Trophoblast cell (in vitro differentiated cells and primary cell): ENCODE measurements around the gene LENG9.

ENCODE experiments used
- DNase-seq, 2 donors: peaks; one replicate each; pipeline ENCODE4 v3.0.0-alpha.2; 2016
- H2AFZ ChIP-seq: 2 replicates; pipeline ENCODE4 v1.6.1; 2013; ENCODE audit warnings: low read length, moderate library complexity, mild to moderate bottlenecking; ENCODE audit not compliant: insufficient read depth, poor library complexity
- H2AK5ac ChIP-seq: 2 replicates; pipeline ENCODE4 v1.6.1; 2013; ENCODE audit warnings: mild to moderate bottlenecking, low read length
- H2BK120ac ChIP-seq: 2 replicates; pipeline ENCODE4 v1.6.1; 2013; ENCODE audit warnings: low read length, mild to moderate bottlenecking, moderate library complexity; ENCODE audit not compliant: insufficient read depth, poor library complexity
- H2BK12ac ChIP-seq: 2 replicates; pipeline ENCODE4 v1.6.1; 2013; ENCODE audit warnings: mild to moderate bottlenecking, low read length, moderate library complexity
- H2BK5ac ChIP-seq: 2 replicates; pipeline ENCODE4 v1.6.1; 2013; ENCODE audit warnings: low read length, low read depth, moderate library complexity, mild to moderate bottlenecking; ENCODE audit not compliant: poor library complexity
- H3K14ac ChIP-seq: 2 replicates; pipeline ENCODE4 v1.6.1; 2013; ENCODE audit warnings: mild to moderate bottlenecking, low read length
- H3K18ac ChIP-seq: 2 replicates; pipeline ENCODE4 v1.6.1; 2013; ENCODE audit warnings: mild to moderate bottlenecking, low read length
- H3K23ac ChIP-seq: 2 replicates; pipeline ENCODE4 v1.6.1; 2013; ENCODE audit warnings: low read length
- H3K27ac ChIP-seq: 2 replicates; pipeline ENCODE4 v1.5.1; 2013; ENCODE audit warnings: low read depth, mild to moderate bottlenecking, inconsistent platforms, low read length, moderate library complexity
- H3K27me3 ChIP-seq: 2 replicates; pipeline ENCODE4 v1.6.1; 2013; ENCODE audit warnings: inconsistent platforms, mild to moderate bottlenecking, low read length, moderate library complexity; ENCODE audit not compliant: insufficient read depth
- H3K36me3 ChIP-seq, 2 experiments: 1 replicate in 1 of 2; 2 replicates in 1 of 2; pipeline ENCODE4 v1.6.1; 2013; ENCODE audit warnings: low read length in 2 of 2, mild to moderate bottlenecking in 2 of 2, moderate library complexity in 1 of 2; ENCODE audit not compliant: insufficient read depth in 2 of 2, control insufficient read depth in 1 of 2
- H3K4ac ChIP-seq: 2 replicates; pipeline ENCODE4 v1.6.1; 2013; ENCODE audit warnings: low read depth, mild to moderate bottlenecking, low read length, moderate library complexity
- H3K4me1 ChIP-seq, 2 experiments: 1 replicate in 1 of 2; 2 replicates in 1 of 2; pipeline ENCODE4 v1.6.1; 2013; ENCODE audit warnings: low read length in 2 of 2, mild to moderate bottlenecking in 2 of 2, moderate library complexity in 1 of 2; ENCODE audit not compliant: insufficient read depth in 2 of 2, control insufficient read depth in 1 of 2
- H3K4me2 ChIP-seq: 2 replicates; pipeline ENCODE4 v1.6.1; 2013; ENCODE audit warnings: inconsistent platforms, mild to moderate bottlenecking, low read length, moderate library complexity
- H3K4me3 ChIP-seq: 2 replicates; pipeline ENCODE4 v1.5.1; 2013; ENCODE audit warnings: mild to moderate bottlenecking, low read depth, low read length, inconsistent platforms
- H3K79me1 ChIP-seq: one replicate; pipeline ENCODE4 v1.6.1; 2013; ENCODE audit warnings: low read length
- H3K79me2 ChIP-seq: 2 replicates; pipeline ENCODE4 v1.6.1; 2013; ENCODE audit warnings: low read length, mild to moderate bottlenecking; ENCODE audit not compliant: control insufficient read depth, insufficient read depth, poor library complexity
- H3K9ac ChIP-seq: 2 replicates; pipeline ENCODE4 v1.6.1; 2013; ENCODE audit warnings: mild to moderate bottlenecking, low read length
- H3K9me3 ChIP-seq: 2 replicates; pipeline ENCODE4 v1.6.1; 2013; ENCODE audit warnings: low read depth, mild to moderate bottlenecking, control low read depth, inconsistent platforms, low read length; ENCODE audit not compliant: insufficient read depth
- H4K12ac ChIP-seq: 2 replicates; pipeline ENCODE4 v1.6.1; 2013; ENCODE audit warnings: low read depth, mild to moderate bottlenecking, low read length, moderate library complexity
- H4K8ac ChIP-seq: 2 replicates; pipeline ENCODE4 v1.6.1; 2013; ENCODE audit warnings: low read depth, mild to moderate bottlenecking, low read length, moderate library complexity
- H4K91ac ChIP-seq: one replicate; pipeline ENCODE4 v1.6.1; 2013; ENCODE audit warnings: low read depth, mild to moderate bottlenecking, low read length, moderate library complexity
- WGBS: extraction: QIAGEN DNeasy Blood & Tissue Kit; methylation state at CpG from one replicate; pipeline ENCODE4 v1.1.7; 2013; ENCODE audit warnings: missing lambda C conversion rate; ENCODE audit not compliant: insufficient read length, insufficient coverage; ENCODE audit errors: extremely low coverage; 5-methylcytosine and 5-hydroxymethylcytosine counted together

LENG9 gene

GRCh38 chr19:54434112-54434872 lies 29.3 kb downstream of the LENG9 start:
- no peaks in the 10 kb centered on the region for H3K79me2 ChIP-seq
- H4K8ac ChIP-seq = no peak overlapping the region
- H2BK5ac ChIP-seq = no peak overlapping the region
- no peak overlapping the region for H3K23ac ChIP-seq
- H3K27ac ChIP-seq = no peak overlapping the region
- H4K91ac ChIP-seq = no peak overlapping the region
- no peak overlapping the region for H3K4me2 ChIP-seq
- H3K9me3 ChIP-seq = peaks cover 3% of the 10 kb centered on the region
- H2AK5ac ChIP-seq = no peak overlapping the region
- no peak overlapping the region for H3K14ac ChIP-seq
- H2AFZ ChIP-seq = no peak overlapping the region
- no peak overlapping the region for H2BK12ac ChIP-seq
- DNase-seq = no peak
- peaks cover 6 to 9% of the 10 kb centered on the region in 2 experiments for H3K36me3 ChIP-seq
- no peaks in the 10 kb centered on the region for H3K79me1 ChIP-seq
- no peaks in the 10 kb centered on the region for H3K27me3 ChIP-seq
- H3K4ac ChIP-seq = no peak overlapping the region
- no peak overlapping the region for H3K4me3 ChIP-seq
- H3K18ac ChIP-seq = no peak overlapping the region
- H3K4me1 ChIP-seq = peaks cover 8 to 18% of the 10 kb centered on the region in 2 experiments
- H3K9ac ChIP-seq = no peak overlapping the region
- no peak overlapping the region for H4K12ac ChIP-seq
- WGBS = no CpG with 5 or more reads among the region's 23 CpGs
- no peak overlapping the region for H2BK120ac ChIP-seq

- no peaks in the 10 kb centered on the region for H3K79me2 ChIP-seq
- H3K4me3 ChIP-seq = no peak overlapping the region
- H3K18ac ChIP-seq = no peak overlapping the region
- no peak overlapping the region for H2BK12ac ChIP-seq
- peaks cover 1 to 4% of the 10 kb centered on the region in 2 experiments for H3K36me3 ChIP-seq
- WGBS = no CpG with 5 or more reads among the region's 5 CpGs
- peaks cover 8 to 18% of the 10 kb centered on the region in 2 experiments for H3K4me1 ChIP-seq
- H3K9me3 ChIP-seq = peaks cover 3% of the 10 kb centered on the region
- no peak overlapping the region for H3K23ac ChIP-seq
- H3K27ac ChIP-seq = no peak overlapping the region
- no peak overlapping the region for H2AFZ ChIP-seq
- H3K14ac ChIP-seq = no peak overlapping the region
- H4K91ac ChIP-seq = no peak overlapping the region
- H3K79me1 ChIP-seq = no peaks in the 10 kb centered on the region
- no peak overlapping the region for H2AK5ac ChIP-seq
- H2BK120ac ChIP-seq = no peak overlapping the region
- no peak overlapping the region for H4K8ac ChIP-seq
- H3K4ac ChIP-seq = no peak overlapping the region
- H4K12ac ChIP-seq = no peak overlapping the region
- no peak for DNase-seq
- no peaks in the 10 kb centered on the region for H3K27me3 ChIP-seq
- no peak overlapping the region for H2BK5ac ChIP-seq
- no peak overlapping the region for H3K9ac ChIP-seq
- H3K4me2 ChIP-seq = no peak overlapping the region
Observed at GRCh38 chr19:54433697-54434096, 29.9 kb downstream of the LENG9 start.

GRCh38 chr19:54432144-54432738 lies 31.3 kb downstream of the LENG9 start:
- Histone ChIP-seq H3K14ac (no peak overlapping the region), H3K79me1 (no peaks in the 10 kb centered on the region), H2AFZ (no peak overlapping the region), H3K27me3 (no peaks in the 10 kb centered on the region), H4K12ac (no peak overlapping the region), H3K23ac (no peak overlapping the region), H2BK120ac (no peak overlapping the region), H3K9ac (no peak overlapping the region), H2AK5ac (no peak overlapping the region), H4K8ac (no peak overlapping the region), H3K9me3 (peaks cover 3% of the 10 kb centered on the region), H2BK12ac (no peak overlapping the region), H3K27ac (no peak overlapping the region), H3K18ac (no peak overlapping the region), H3K36me3 (peaks cover 0 to 4% of the 10 kb centered on the region in 2 experiments), H3K79me2 (no peaks in the 10 kb centered on the region), H2BK5ac (no peak overlapping the region), H3K4me2 (no peak overlapping the region), H3K4me1 (peaks cover 8 to 18% of the 10 kb centered on the region in 2 experiments), H4K91ac (no peak overlapping the region), H3K4ac (no peak overlapping the region), H3K4me3 (no peak overlapping the region)
- peak; percentile 92 to 96 for DNase-seq
- no CpG with 5 or more reads among the region's 10 CpGs for WGBS

- H2AFZ ChIP-seq = no peak overlapping the region
- H2BK12ac ChIP-seq = no peak overlapping the region
- no peak overlapping the region for H3K4ac ChIP-seq
- H3K14ac ChIP-seq = no peak overlapping the region
- H4K8ac ChIP-seq = no peak overlapping the region
- H3K9me3 ChIP-seq = peaks cover 2% of the 10 kb centered on the region
- no peak overlapping the region for H4K91ac ChIP-seq
- no peak overlapping the region for H2AK5ac ChIP-seq
- H3K4me1 ChIP-seq = peaks cover 11 to 23% of the 10 kb centered on the region in 2 experiments
- no peak overlapping the region for H2BK5ac ChIP-seq
- no peak overlapping the region for H3K9ac ChIP-seq
- H3K4me2 ChIP-seq = peak overlapping the region; percentile 56
- peaks cover 0 to 4% of the 10 kb centered on the region in 2 experiments for H3K36me3 ChIP-seq
- H3K4me3 ChIP-seq = no peak overlapping the region
- H3K79me2 ChIP-seq = no peaks in the 10 kb centered on the region
- DNase-seq = no peak
- H3K27me3 ChIP-seq = no peaks in the 10 kb centered on the region
- H4K12ac ChIP-seq = no peak overlapping the region
- H3K79me1 ChIP-seq = no peaks in the 10 kb centered on the region
- no peak overlapping the region for H3K23ac ChIP-seq
- WGBS = no CpG with 5 or more reads among the region's 11 CpGs
- H3K27ac ChIP-seq = no peak overlapping the region
- peak overlapping the region; percentile 8 for H2BK120ac ChIP-seq
- H3K18ac ChIP-seq = no peak overlapping the region
Observed at GRCh38 chr19:54431255-54431838, 32.2 kb downstream of the LENG9 start.
